Type B pancreatic cell (in vitro differentiated cells): Measurements from ENCODE around the gene SMAGP. TPM values are rescaled to one million over a fixed set of nuclear protein-coding genes. Genes with fewer than 3 reads are reported as not detected.
A peak's percentile ranks its signal among the peaks of the same experiment; 100 is the strongest.

Source experiments
- DNase-seq: peaks from one replicate; pipeline ENCODE4 v3.0.0; 2021; ENCODE audit warnings: mixed read lengths; ENCODE audit not compliant: unreplicated experiment; ENCODE audit errors: extremely low spot score
- H3K27ac Mint-ChIP-seq: 2 replicates; pipeline ENCODE4 v1.8.0; 2021; ENCODE audit warnings: mild to moderate bottlenecking, mixed read lengths
- H3K27me3 Mint-ChIP-seq: 2 replicates; pipeline ENCODE4 v1.8.0; 2021; ENCODE audit warnings: mixed read lengths
- H3K36me3 Mint-ChIP-seq: 2 replicates; pipeline ENCODE4 v1.8.0; 2021; ENCODE audit warnings: mixed read lengths
- H3K4me1 Mint-ChIP-seq: one replicate; pipeline ENCODE4 v1.8.0; 2021; ENCODE audit warnings: mixed read lengths; ENCODE audit not compliant: unreplicated experiment
- H3K4me3 Mint-ChIP-seq: 2 replicates; pipeline ENCODE4 v1.8.0; 2021; ENCODE audit warnings: mild to moderate bottlenecking, mixed read lengths
- H3K9me3 Mint-ChIP-seq: 2 replicates; pipeline ENCODE4 v1.8.0; 2021; ENCODE audit warnings: mixed read lengths
- total RNA-seq: library from RNA; stranded (reverse); gene quantifications from 2 replicates; pipeline ENCODE4 v1.2.1, GENCODE V29; 2021; ENCODE audit warnings: low replicate concordance
- TF ChIP-seq, protein P1 (sequence below): fragments of 200-600 bp; sonication (generic); conservative IDR thresholded peaks from 2 replicates; pipeline ENCODE4 v1.5.0; 2021; ENCODE audit warnings: antibody characterized with exemption, mild to moderate bottlenecking

Gene SMAGP
- total RNA-seq, 1 donor from 2014 or later = 35.5 TPM

DNA sequence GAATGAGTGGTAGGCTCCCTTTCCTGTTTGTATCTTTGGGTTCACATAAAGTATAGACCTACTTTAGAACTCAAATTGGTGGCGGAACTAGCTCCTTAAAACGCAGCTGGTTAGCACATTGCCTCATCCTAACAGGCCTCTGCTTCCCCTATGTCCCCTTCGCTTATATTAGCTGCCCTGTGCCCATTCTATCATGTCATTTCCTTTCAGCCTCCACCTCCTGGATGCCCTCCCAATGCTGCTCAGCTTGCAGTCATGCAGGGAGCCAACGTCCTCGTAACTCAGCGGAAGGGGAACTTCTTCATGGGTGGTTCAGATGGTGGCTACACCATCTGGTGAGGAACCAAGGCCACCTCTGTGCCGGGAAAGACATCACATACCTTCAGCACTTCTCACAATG lies 28.1 kb downstream of the SMAGP start:
- Mint-ChIP-seq H3K27ac (peak overlapping the region; percentile 77), H3K27me3 (no peaks in the 10 kb centered on the region), H3K4me1 (peaks cover 19% of the 10 kb centered on the region), H3K9me3 (no peaks in the 10 kb centered on the region), H3K4me3 (peak overlapping the region; percentile 71), H3K36me3 (peaks cover 26% of the 10 kb centered on the region)
- TF ChIP-seq, protein P1, sequence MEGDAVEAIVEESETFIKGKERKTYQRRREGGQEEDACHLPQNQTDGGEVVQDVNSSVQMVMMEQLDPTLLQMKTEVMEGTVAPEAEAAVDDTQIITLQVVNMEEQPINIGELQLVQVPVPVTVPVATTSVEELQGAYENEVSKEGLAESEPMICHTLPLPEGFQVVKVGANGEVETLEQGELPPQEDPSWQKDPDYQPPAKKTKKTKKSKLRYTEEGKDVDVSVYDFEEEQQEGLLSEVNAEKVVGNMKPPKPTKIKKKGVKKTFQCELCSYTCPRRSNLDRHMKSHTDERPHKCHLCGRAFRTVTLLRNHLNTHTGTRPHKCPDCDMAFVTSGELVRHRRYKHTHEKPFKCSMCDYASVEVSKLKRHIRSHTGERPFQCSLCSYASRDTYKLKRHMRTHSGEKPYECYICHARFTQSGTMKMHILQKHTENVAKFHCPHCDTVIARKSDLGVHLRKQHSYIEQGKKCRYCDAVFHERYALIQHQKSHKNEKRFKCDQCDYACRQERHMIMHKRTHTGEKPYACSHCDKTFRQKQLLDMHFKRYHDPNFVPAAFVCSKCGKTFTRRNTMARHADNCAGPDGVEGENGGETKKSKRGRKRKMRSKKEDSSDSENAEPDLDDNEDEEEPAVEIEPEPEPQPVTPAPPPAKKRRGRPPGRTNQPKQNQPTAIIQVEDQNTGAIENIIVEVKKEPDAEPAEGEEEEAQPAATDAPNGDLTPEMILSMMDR = no peak
- no peak for DNase-seq

DNA sequence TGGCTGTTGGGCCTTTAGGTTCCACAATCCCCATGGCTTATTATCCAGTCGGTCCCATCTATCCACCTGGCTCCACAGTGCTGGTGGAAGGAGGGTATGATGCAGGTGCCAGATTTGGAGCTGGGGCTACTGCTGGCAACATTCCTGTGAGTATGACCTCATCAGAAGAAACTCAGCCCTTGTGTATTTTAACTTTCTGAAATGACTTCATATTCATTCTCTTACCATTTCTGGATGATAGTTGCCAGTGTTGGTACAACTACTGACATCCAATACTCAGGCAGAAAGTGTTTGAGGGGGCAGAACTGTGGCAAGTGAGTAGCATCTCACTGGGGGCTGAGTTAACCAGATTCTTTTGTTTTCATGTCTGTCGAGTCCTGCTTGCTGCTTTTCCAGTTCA lies 29.2 kb downstream of the SMAGP start:
- TF ChIP-seq, protein P1 = no peak
- Mint-ChIP-seq H3K4me1 (peaks cover 11% of the 10 kb centered on the region), H3K27me3 (no peaks in the 10 kb centered on the region), H3K27ac (peak overlapping the region; percentile 94), H3K9me3 (no peaks in the 10 kb centered on the region), H3K36me3 (peaks cover 22% of the 10 kb centered on the region), H3K4me3 (peak overlapping the region; percentile 97)
- no peak for DNase-seq

DNA sequence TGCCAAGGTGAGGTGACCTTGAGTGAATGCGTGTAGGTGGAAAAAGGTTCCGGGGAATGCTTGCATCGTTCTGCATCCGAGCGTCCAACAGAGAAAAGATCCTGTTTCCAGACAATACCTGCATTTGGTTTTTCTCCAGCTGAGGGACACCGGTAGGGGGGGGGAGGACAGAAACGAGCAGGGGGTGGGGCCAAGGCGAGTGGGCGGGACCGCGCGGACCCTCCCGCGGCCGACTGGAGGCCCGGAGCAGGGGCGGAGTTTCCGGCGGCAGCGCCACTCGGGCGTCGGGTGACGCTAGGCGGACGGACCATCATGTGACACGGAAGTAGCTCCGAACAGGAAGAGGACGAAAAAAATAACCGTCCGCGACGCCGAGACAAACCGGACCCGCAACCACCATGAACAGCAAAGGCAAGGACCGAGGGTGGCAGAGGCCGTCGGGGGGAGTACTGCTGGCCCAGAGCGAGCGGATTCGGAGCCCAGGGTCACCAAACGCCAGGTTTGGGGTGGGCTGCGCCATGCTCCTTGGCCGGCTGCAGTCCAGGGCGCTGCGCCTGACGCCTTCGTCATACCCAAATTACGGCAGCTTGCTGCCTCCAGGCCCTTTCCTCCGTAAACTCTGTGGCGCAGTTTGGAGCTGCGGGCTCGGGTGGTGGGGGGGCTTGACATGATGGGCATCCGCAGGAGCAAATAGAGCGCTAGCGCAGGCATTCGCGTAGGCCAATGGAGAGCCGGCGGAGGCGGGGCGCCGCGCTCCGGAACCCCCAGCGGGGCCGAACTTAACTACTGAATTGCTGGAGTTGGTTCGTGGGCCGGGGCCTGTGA lies 31.5 kb downstream of the SMAGP start, which contains the start of gene DAZAP2:
TSS of gene DAZAP2 (plus strand) at position 317 of the 825 bp plus-strand sequence. CDS start at position 399, 82 bp downstream.
- peak within 1 kb of the TSS; percentile 98 for H3K27ac Mint-ChIP-seq
- H3K4me1 Mint-ChIP-seq = peaks cover 7% of the 10 kb centered on the region
- H3K4me3 Mint-ChIP-seq = peak within 1 kb of the TSS; percentile 97
- no peaks in the 10 kb centered on the region for H3K27me3 Mint-ChIP-seq
- H3K36me3 Mint-ChIP-seq = peaks cover 14% of the 10 kb centered on the region
- TF ChIP-seq, protein P1 = peak; percentile 45
- no peaks in the 10 kb centered on the region for H3K9me3 Mint-ChIP-seq
- peak; percentile 95 for DNase-seq

GRCh38 chr12:51238037-51238509 lies 32.1 kb downstream of the SMAGP start:
- peaks cover 14% of the 10 kb centered on the region for H3K36me3 Mint-ChIP-seq
- peak overlapping the region; percentile 97 for H3K4me3 Mint-ChIP-seq
- H3K27ac Mint-ChIP-seq = peak overlapping the region; percentile 98
- H3K4me1 Mint-ChIP-seq = peaks cover 7% of the 10 kb centered on the region
- no peaks in the 10 kb centered on the region for H3K27me3 Mint-ChIP-seq
- no peak for DNase-seq
- no peaks in the 10 kb centered on the region for H3K9me3 Mint-ChIP-seq
- TF ChIP-seq, protein P1 = no peak

GRCh38 chr12:51234530-51234929 lies 35.7 kb downstream of the SMAGP start:
- no peaks in the 10 kb centered on the region for H3K36me3 Mint-ChIP-seq
- TF ChIP-seq, protein P1 = no peak
- H3K4me3 Mint-ChIP-seq = no peak overlapping the region
- H3K27ac Mint-ChIP-seq = no peak overlapping the region
- H3K4me1 Mint-ChIP-seq = peaks cover 7% of the 10 kb centered on the region
- no peak for DNase-seq
- no peaks in the 10 kb centered on the region for H3K27me3 Mint-ChIP-seq
- no peaks in the 10 kb centered on the region for H3K9me3 Mint-ChIP-seq
